GM18498 (cell line): Measurements from ENCODE around the gene IGSF21.

Experiments
- ATAC-seq: cut with Tn5 transposase; IDR thresholded peaks from one replicate; pipeline ENCODE4 v1.9.1; 2021; ENCODE audit warnings: mild to moderate bottlenecking, moderate library complexity; ENCODE audit not compliant: unreplicated experiment

The IGSF21 gene

GRCh38 chr1:18175530-18176377, 68.2 kb downstream of the IGSF21 start:
- ATAC-seq = no peak

DNA sequence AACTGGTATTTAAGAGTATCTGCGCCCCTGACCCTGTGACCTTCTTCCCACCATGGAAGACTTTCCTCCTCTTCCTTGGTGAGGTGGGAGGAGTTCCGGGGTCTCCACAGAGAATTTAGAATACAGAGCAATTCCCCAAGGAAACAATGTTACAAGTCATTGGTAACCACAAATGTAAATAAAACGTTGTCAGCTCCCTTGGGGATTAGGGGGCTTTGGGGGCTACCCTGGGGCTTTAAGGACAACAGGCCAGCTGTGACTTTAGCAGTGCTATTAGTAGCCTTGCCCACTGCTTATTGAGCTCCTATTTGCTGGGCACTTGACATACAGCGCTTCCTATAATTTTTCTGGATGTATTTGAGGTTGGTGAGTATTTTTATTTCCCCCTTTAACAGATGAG, 69.0 kb downstream of the IGSF21 start:
- no peak for ATAC-seq

DNA sequence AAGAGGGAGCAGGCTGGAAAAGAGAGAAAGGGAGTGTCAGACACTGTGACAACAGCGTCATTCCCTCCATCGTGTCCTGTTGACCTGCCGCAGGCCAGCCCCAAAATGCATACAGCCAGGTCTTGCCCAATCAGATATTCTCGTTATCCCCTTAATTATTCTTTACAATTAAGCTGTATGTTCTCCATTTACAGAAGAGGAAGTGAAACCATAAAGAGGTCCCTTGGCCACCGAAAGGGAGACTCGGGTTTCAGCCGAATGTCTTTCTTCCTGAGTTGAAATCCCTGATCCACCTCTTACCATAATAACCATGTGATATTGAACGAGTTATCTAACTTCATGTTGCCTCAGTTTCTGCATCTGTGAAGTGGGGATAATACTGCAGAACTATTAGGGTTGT, 70.5 kb downstream of the IGSF21 start:
- no peak for ATAC-seq

DNA sequence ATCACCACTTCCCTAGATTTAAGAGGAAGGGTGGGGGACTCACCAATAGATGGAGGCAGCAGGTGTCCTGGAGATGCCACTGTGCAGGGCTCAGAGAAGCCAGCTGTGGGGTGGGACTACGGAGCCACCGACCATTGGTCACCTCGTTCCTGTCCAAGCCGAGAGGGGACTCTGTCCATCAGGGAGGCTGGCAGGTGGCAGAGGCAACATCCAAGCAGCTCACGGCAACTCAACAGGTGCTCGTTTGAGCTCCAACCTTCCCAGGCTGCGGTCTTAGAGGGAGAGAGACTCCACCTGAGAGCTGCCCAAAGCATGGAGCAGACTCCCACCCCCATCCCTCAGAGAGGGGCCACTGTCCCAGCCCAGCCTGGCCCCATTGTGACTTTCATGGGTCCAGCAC, 71.4 kb downstream of the IGSF21 start:
- ATAC-seq = no peak

DNA sequence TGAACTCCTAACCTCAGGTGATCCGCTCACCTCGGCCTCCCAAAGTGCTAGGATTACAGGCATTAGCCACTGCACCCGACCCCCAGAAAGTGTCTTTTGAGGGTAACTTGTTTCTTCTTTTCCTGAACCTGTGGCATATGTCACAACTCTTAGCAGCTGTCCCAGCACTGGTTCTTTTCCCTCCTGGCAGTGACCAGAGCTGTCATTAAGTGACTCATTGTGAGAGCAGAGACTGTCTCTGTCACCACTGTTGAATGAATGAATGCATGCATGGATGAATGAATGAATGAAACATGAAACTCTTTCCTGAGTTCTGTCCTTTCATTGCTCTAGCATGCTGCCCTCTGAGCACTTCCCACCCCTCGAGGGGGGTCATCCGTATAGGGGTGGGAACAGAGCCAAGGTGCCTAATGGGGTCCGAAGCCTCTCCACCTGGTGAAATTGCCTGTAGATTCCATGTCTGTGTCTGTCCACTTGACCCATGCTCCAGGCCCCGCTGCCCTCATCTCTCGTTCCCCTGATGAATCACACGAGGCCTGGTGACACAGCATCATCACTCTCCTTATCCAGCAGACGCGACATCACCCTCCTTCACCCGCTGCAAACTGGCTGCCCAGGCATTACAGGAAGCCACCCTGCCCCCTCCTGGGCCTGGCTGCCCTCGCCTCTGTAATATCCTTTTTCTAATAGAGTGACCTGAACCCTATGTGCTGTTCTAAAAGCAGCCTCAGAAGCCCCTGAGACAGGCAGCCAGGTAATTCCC, 75.0 kb downstream of the IGSF21 start:
- no peak for ATAC-seq

- ATAC-seq = no peak
Measured at GRCh38 chr1:18183533-18183932, 75.9 kb downstream of the IGSF21 start.

DNA sequence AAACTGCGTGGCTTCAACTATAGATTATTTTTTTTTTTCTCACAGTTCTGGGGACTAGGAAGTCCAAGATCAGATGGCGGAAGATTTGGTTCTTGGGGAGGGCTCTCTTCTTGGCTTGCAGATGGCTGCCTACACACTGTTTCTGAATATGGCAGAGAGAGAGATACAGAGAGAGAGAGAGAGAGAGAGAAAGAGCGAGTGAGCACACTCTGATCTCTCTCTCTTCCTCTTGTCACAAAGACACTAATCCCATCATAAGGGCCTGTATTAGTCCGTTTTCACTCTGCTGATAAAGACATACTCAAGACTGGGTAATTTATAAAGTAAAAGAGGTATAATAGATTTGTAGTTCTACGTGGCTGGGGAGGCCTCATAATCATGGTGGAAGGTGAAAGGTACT, 79.5 kb downstream of the IGSF21 start:
- ATAC-seq = no peak

DNA sequence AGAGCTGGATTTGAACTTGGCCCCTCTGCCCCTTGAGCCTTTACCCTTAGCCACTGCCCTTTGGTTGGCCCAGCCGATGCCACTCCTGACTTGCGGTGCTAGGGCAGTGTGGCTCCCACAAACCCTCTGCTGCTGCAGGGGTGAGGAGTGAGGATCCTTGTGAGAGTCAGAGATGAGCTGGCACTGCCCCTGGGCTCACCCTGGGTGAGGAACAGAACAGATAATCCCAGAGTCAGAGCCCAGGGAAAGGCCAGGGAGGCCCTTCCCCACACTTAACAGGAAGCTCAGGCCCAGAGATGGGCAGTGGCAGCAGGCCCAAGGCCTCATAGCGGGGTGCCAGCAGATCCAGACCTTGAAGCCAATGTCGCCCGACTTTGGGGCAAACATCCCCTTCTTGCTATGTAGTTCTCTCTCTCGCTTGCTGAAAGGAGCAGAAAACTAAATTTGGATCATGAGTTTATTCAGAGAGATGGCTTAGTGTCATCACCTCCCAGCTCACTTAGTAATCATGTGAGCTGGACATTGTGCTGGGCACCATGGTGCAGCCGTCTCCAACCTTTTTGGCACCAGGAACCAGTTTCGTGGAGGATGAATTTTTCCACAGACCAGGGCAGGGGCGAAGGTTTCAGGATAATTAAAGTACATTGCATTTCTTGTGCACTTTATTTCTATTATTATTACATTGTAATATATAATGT, 81.4 kb downstream of the IGSF21 start:
- no peak for ATAC-seq

DNA sequence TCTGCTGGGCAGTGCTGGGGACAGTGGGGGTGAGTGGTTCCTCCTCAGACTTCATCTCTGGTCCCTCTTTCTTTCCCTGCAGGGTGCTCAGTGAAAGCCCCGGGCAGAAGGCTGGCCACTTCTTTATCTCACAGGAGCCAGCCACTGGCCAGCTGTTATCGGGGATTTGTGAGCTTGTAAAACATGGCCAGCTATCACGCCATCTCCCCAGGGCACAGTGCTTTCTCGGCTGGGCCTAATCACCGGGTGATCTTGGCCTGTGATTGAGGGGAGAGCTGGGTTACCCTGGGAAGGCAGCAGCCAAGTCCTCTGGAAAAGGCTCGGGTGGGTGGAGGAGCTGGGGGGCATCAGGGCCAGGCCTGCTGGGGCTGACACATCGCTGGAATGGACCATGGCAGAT, 83.0 kb downstream of the IGSF21 start:
- no peak for ATAC-seq

GRCh38 chr1:18191037-18191436, 83.4 kb downstream of the IGSF21 start:
- ATAC-seq = no peak

DNA sequence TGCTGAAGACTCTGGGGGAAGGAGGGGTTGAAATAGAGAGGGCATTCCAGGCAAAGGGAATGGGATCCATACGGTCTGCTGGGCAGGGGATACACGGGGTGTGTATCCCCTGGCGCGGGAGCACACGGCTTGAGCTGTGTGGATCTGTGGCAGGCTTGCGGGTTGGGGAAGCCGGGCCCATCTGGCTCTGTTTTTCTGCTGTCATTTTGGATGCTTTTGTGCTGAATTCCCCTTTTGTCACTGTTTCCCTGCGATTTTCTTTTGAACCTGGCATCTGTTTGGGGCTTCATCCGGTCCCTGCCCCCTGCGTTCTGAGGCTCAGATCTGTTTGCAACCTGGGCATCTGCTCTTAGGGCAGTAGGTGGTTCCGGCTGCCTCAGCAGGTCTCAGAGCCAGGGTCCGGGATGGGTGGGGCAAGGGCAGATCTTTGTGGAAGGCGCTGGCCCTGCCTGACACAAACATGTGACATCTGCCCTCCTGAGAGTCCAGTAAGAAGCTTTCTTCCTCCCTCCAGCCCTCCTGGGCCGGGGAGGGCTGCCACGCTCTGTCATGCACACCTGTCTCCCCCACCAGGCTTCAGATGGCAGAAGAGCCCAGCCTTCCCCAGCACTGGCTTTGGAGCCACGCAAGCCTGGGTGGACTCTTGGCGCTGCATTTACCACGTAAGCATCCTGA, 84.0 kb downstream of the IGSF21 start:
- ATAC-seq = no peak

DNA sequence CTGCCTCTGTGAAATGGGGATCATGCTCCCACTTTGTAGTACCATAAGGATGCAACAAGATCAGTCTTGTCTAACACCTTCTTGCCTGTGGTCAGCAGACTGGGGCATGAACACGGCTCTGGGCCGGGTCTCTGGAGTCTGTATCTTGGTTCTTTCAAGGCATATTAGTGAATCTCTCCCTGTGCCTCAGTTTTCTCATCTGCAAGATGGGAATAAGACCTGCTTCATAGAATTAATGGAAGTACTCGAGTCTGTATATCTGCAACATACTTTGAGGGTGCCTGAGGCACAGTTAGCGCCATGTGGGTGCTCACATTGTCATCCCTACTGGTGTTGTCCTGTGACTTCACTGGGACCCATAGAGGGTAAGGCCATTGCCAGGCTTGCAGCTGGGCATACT, 84.6 kb downstream of the IGSF21 start:
- ATAC-seq = no peak

GRCh38 chr1:18192974-18193373, 85.4 kb downstream of the IGSF21 start:
- no peak for ATAC-seq

DNA sequence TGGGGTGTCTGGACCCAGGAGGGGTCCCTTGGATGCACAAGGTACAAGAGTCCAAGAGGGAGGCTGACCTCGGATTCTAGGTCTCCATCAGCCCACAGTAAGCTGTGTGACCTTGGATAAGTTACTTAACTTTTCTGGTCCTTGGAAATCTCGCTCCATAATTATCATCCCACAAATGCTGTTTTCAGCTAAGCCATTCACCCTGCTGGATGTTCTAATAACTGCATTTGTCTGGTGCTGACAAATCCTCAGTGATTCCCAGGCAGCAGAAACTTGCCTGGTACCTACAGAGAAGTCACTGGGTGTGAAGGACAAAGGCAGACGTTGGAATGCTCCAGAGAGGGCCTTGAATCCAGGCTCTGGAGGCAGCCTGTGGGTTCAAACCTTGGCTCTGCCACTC, 89.7 kb downstream of the IGSF21 start:
- no peak for ATAC-seq

DNA sequence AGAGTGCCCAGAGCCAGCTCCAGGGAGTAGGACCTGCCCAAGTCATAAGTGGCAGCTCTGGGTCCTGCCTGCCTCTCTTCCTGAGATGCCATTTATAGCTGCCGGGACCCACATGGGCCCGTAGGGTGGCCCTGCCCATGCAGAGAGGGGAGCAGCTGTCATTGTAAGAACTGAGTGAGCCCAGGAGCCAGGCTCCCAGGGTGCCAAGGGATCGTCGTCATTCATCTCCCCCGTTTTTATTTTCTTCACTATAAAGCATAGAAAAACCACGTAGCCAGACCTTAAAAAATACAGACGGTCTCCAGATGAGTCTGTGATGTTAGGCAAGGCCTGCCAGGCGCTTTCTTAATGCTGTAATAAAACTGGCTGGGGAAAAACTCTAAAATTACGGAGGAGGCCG, 90.7 kb downstream of the IGSF21 start:
- no peak for ATAC-seq

DNA sequence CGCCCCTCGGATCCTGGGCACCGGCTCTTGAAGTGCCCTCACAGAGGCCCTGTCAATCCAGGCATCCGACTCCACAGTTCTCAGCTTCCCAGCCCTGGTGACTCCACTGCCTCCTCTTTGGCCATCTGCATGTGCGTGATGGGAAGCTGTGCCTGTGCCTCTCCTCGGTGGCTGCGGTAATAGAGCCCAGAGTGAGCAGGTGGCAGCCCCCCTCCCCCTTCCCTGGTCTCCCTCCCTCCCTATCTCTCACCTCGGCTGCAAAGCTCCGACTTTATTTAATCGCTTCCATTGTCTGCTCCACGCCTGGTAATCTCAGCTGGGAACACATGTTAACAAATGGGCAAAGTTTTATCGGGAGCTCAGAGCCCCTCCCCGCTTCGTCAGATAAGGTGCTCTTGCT, 91.9 kb downstream of the IGSF21 start:
- no peak for ATAC-seq

GRCh38 chr1:18200136-18200717, 92.6 kb downstream of the IGSF21 start:
- ATAC-seq = no peak

DNA sequence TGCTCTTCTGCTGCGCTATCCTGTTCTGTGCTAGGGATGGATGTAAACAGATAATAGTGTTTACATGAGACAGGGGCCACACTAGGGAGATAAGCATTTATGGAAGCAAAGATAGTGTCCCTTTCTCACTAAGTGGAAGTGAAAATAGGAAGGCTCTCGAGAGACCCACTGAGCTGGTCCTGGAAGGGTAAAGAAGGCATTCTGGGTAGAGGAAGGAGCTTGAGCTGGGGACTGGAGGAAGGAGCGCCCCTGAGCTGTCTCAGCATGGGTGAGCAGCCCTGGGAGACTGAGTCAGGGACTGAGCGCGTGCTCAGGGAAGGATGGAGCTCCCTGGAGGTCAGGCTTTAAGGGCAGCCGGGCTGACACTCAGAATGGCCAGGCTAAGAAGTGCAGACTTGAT, 93.3 kb downstream of the IGSF21 start:
- no peak for ATAC-seq

DNA sequence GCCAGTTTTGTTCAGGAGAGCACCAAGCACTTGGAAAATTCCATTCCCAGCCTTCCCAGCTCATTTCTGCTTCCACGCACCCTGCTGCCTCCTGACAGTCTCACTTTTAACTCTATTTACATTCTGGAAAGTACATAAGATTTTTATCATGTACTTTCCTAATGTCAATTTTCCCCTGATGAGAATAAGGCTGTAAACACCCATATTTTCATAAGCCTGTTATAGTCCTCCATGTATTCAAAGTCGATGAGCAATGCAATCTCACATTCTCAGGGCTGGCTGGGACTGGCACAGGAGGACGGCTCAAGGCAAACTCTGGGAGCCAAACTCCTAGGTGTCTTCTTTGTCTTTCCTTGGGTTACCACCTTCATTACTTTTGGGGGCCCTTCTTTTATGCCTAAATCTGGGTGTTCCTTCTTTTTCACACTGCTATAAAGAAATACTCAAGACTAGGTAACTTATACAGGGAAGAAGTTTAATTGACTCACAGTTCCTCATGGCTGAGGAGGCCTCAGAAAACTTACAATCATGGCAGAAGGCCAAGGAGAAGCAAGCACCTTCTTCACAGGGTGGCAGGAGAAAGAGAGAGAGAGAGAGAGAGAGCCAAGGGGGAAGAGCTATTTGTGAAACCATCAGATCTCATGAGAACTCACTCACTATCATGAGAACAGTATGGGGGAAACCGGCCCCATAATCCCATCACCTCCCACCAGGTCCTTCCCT, 94.6 kb downstream of the IGSF21 start:
- ATAC-seq = no peak

- no peak for ATAC-seq
Measured at GRCh38 chr1:18203645-18204044, 96.0 kb downstream of the IGSF21 start.
